NCI-H146 treated with DMSO at 0.1 percent for 48 hours (cell line): Measurements from ENCODE around the gene DCAF5.
"Not testable (repeated sequence)": the region's sequence is repeated elsewhere in the genome, so short reads cannot be mapped to it uniquely, and the experiment has no call there.

Source experiments
- DNase-seq: peaks from one replicate; lab custom pipeline; 2025; ENCODE audit not compliant: unreplicated experiment; lab: John Stamatoyannopoulos, UW

DCAF5 gene

GRCh38 chr14:69152902-69153151 lies at the start of gene DCAF5:
TSS of gene DCAF5 (minus strand) at chr14:69153119. CDS start at chr14:69152978, 141 bp downstream.
- DNase-seq = no peak

GRCh38 chr14:69199786-69200185 lies 46.9 kb upstream of the DCAF5 start:
- DNase-seq = no peak

GRCh38 chr14:69193721-69194120 lies 40.8 kb upstream of the DCAF5 start:
- DNase-seq = no peak

GRCh38 chr14:69191340-69192111 lies 38.6 kb upstream of the DCAF5 start, which contains the start of gene EXD2:
TSS of gene EXD2 (plus strand) at chr14:69191498. CDS start at chr14:69209471, 17,973 bp downstream.
- DNase-seq = peak; percentile 86

- no peak for DNase-seq
Observed at GRCh38 chr14:69190191-69190590, 37.3 kb upstream of the DCAF5 start.

GRCh38 chr14:69183735-69184134 lies 30.8 kb upstream of the DCAF5 start:
- no peak for DNase-seq

- DNase-seq = not testable (repeated sequence)
Observed at GRCh38 chr14:69182580-69182979, 29.7 kb upstream of the DCAF5 start.

GRCh38 chr14:69181491-69181890 lies 28.6 kb upstream of the DCAF5 start:
- no peak for DNase-seq

- DNase-seq = no peak
Observed at GRCh38 chr14:69175130-69175529, 22.2 kb upstream of the DCAF5 start.

- no peak for DNase-seq
Observed at GRCh38 chr14:69171569-69171968, 18.6 kb upstream of the DCAF5 start.

- DNase-seq = no peak
Observed at GRCh38 chr14:69170839-69171238, 17.9 kb upstream of the DCAF5 start.

GRCh38 chr14:69165787-69166186 lies 12.9 kb upstream of the DCAF5 start:
- DNase-seq = not testable (repeated sequence)

- no peak for DNase-seq
Observed at GRCh38 chr14:69161590-69161989, 8.7 kb upstream of the DCAF5 start.

- no peak for DNase-seq
Observed at GRCh38 chr14:69156224-69156623, 3.3 kb upstream of the DCAF5 start.

GRCh38 chr14:69154779-69155178 lies 1.9 kb upstream of the DCAF5 start:
- DNase-seq = no peak

GRCh38 chr14:69153873-69154270 lies 953 bp upstream of the DCAF5 start:
- DNase-seq = no peak

GRCh38 chr14:69153152-69153872 lies 393 bp upstream of the DCAF5 start:
- DNase-seq = peak; percentile 81

- no peak for DNase-seq
Observed at GRCh38 chr14:69152181-69152901, 578 bp downstream of the DCAF5 start.

- DNase-seq = peak; percentile 20
Observed at GRCh38 chr14:69151458-69152180, 1.3 kb downstream of the DCAF5 start.

GRCh38 chr14:69149461-69150244 lies 3.3 kb downstream of the DCAF5 start:
- DNase-seq = no peak
